ENCODE results near the gene BMF.

Gene BMF

GRCh38 chr15:40108061-40108854 lies 421 bp downstream of the BMF start:
- ChIA-PET POLR2A (interaction anchor here (0.9 to 4.0 kb wide), 2 partner anchors 11 to 655 kb away, joined by 4 to 25 read pairs; partner anchors contain the start of gene GCHFR), CTCF (interaction anchor here (0.7 to 28.6 kb wide), 11 partner anchors 1 to 319 kb away, joined by 3 to 511 read pairs (median 4); partner anchors contain the start of genes BMF, BUB1B and SRP14)
- TF ChIP-seq CTCF (IDR thresholded peaks at IDR 0.05; ENCODE audit: control extremely low read depth, extremely low read depth, low read depth, missing control alignments), result no peak
- DNase-seq (ENCODE audit: extremely low spot score), result peak; percentile 28

- TF ChIP-seq CTCF (IDR thresholded peaks at IDR 0.05; ENCODE audit: control extremely low read depth, extremely low read depth, low read depth, missing control alignments), result peak; percentile 34
- POLR2A ChIA-PET, result interaction anchor here (0.5 to 4.0 kb wide), 7 partner anchors 9 to 77 kb away, joined by 3 to 25 read pairs (median 5); partner anchors contain the start of gene SRP14
- peak; percentile 69 for DNase-seq (ENCODE audit: extremely low spot score)
- CTCF ChIA-PET, result interaction anchor here (0.8 to 28.6 kb wide), 24 partner anchors 0 to 317 kb away, joined by 3 to 511 read pairs (median 4); partner anchors contain the start of genes BMF, BUB1B and SRP14
These were observed 2.2 kb downstream of the BMF start for GRCh38 chr15:40106203-40107161.

- ChIA-PET POLR2A (interaction anchor here (0.9 to 4.0 kb wide), 5 partner anchors 8 to 59 kb away, joined by 4 to 25 read pairs (median 5); no protein-coding TSS in a partner anchor), CTCF (interaction anchor here (0.6 to 28.6 kb wide), 27 partner anchors 1 to 284 kb away, joined by 3 to 511 read pairs (median 6); partner anchors contain the start of genes BMF, BUB1B and SRP14)
- TF ChIP-seq CTCF (IDR thresholded peaks at IDR 0.05; ENCODE audit: control extremely low read depth, extremely low read depth, low read depth, missing control alignments), result no peak
- peak; percentile 55 for DNase-seq (ENCODE audit: extremely low spot score)
These were observed 3.0 kb downstream of the BMF start for GRCh38 chr15:40105517-40106202.

- peak; percentile 71 for DNase-seq (ENCODE audit: extremely low spot score)
- POLR2A ChIA-PET, result interaction anchor here (0.9 to 4.0 kb wide), 3 partner anchors 8 to 58 kb away, joined by 5 to 25 read pairs (median 20); no protein-coding TSS in a partner anchor
- peak; percentile 96 for TF ChIP-seq CTCF (IDR thresholded peaks at IDR 0.05; ENCODE audit: control extremely low read depth, extremely low read depth, low read depth, missing control alignments)
- CTCF ChIA-PET, result interaction anchor here (0.6 to 28.6 kb wide), 31 partner anchors 2 to 284 kb away, joined by 3 to 511 read pairs (median 5); partner anchors contain the start of genes BMF, BUB1B and SRP14
These were observed 3.7 kb downstream of the BMF start for GRCh38 chr15:40104865-40105516.

- ChIA-PET POLR2A (no interaction called here), CTCF (interaction anchor here (0.7 to 28.6 kb wide), 27 partner anchors 3 to 230 kb away, joined by 3 to 511 read pairs (median 5); partner anchors contain the start of genes BMF, BUB1B and SRP14)
- no peak for DNase-seq (ENCODE audit: extremely low spot score)
- no peak for TF ChIP-seq CTCF (IDR thresholded peaks at IDR 0.05; ENCODE audit: control extremely low read depth, extremely low read depth, low read depth, missing control alignments)
These were observed 4.3 kb downstream of the BMF start for GRCh38 chr15:40104296-40104864.

All from GM10248 (cell line).